Uterus (tissue), 2 donors: ENCODE measurements around the gene TNFRSF6B.

Experiments
- CTCF ChIP-seq, 4 experiments: fragments of 200-600 bp in 2 of 4; fragments of 450-650 bp in 2 of 4; sonication (generic) in 2 of 4; IDR thresholded peaks; one replicate each; pipeline ENCODE4 v1.5.1; 2016 to 2019; ENCODE audit warnings: antibody characterized with exemption in 4 of 4, mild to moderate bottlenecking in 2 of 4, moderate library complexity in 1 of 4
- POLR2A ChIP-seq, 2 donors: fragments of 450-650 bp; IDR thresholded peaks; one replicate each; pipeline ENCODE4 v1.6.1; 2016; ENCODE audit warnings: antibody characterized with exemption in 2 of 2, mild to moderate bottlenecking in 1 of 2, moderate library complexity in 1 of 2

GRCh38 chr20:63658749-63659187, 37.7 kb upstream of the TNFRSF6B start:
- TF ChIP-seq CTCF (IDR thresholded peaks at IDR 0.05): no peak
- TF ChIP-seq POLR2A (IDR thresholded peaks at IDR 0.05): no peak
